Chondrocyte (in vitro differentiated cells): ENCODE data around the gene CCDC87. TPM values are rescaled to one million over a fixed set of nuclear protein-coding genes. Genes with fewer than 3 reads are reported as not detected.

Experiments used
- DNase-seq: peaks from one replicate; pipeline ENCODE4 v3.0.0; 2021; ENCODE audit warnings: mixed read lengths, low spot score
- H3K27ac Mint-ChIP-seq: one replicate; pipeline ENCODE4 v1.8.0; 2021; ENCODE audit warnings: mild to moderate bottlenecking, moderate library complexity, mixed read lengths; ENCODE audit not compliant: unreplicated experiment
- H3K27me3 Mint-ChIP-seq: 2 replicates; pipeline ENCODE4 v1.8.0; 2021; ENCODE audit warnings: low read depth, mixed read lengths
- H3K36me3 Mint-ChIP-seq: 2 replicates; pipeline ENCODE4 v1.8.0; 2021; ENCODE audit warnings: low read depth, mixed read lengths
- H3K4me1 Mint-ChIP-seq: 2 replicates; pipeline ENCODE4 v1.8.0; 2021; ENCODE audit warnings: low read depth, mild to moderate bottlenecking, mixed read lengths
- H3K4me3 Mint-ChIP-seq: one replicate; pipeline ENCODE4 v1.8.0; 2021; ENCODE audit warnings: mild to moderate bottlenecking, moderate library complexity, mixed read lengths; ENCODE audit not compliant: unreplicated experiment
- H3K9me3 Mint-ChIP-seq: 2 replicates; pipeline ENCODE4 v1.8.0; 2021; ENCODE audit warnings: low read depth, mixed read lengths
- total RNA-seq: library from RNA; stranded (reverse); gene quantifications from 3 replicates; pipeline ENCODE4 v1.2.1, GENCODE V29; 2021
- TF ChIP-seq, protein P1 (sequence below): fragments of 200-600 bp; sonication (generic); IDR thresholded peaks from 2 replicates; pipeline ENCODE4 v1.5.0; 2021; ENCODE audit warnings: antibody characterized with exemption, mild to moderate bottlenecking, moderate library complexity

CCDC87 gene
- total RNA-seq, 1 donor from 2014 or later, result 0.32 TPM

DNA sequence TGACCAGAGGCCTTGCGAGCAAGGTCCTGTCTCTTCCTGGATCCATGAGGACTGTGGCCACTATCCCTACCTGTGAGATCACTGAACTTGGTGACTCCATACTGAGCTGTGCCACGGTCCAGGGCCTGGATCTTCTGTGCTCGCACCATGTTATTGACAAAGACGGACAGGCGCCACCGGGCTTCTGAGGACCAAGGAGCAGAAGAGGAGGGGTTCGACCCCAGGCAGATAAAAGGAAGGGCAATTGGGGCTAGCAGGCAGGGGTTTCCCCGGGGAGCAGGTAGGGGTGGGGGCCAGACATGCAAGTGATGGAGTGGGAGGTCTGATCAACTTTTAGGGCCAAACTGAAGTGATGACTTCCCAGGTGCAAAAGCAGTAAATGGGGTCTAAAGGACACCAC is 26.6 kb downstream of the CCDC87 start:
- DNase-seq, result no peak
- H3K27me3 Mint-ChIP-seq, result peaks cover 2% of the 10 kb centered on the region
- no peak overlapping the region for H3K27ac Mint-ChIP-seq
- TF ChIP-seq, protein P1, sequence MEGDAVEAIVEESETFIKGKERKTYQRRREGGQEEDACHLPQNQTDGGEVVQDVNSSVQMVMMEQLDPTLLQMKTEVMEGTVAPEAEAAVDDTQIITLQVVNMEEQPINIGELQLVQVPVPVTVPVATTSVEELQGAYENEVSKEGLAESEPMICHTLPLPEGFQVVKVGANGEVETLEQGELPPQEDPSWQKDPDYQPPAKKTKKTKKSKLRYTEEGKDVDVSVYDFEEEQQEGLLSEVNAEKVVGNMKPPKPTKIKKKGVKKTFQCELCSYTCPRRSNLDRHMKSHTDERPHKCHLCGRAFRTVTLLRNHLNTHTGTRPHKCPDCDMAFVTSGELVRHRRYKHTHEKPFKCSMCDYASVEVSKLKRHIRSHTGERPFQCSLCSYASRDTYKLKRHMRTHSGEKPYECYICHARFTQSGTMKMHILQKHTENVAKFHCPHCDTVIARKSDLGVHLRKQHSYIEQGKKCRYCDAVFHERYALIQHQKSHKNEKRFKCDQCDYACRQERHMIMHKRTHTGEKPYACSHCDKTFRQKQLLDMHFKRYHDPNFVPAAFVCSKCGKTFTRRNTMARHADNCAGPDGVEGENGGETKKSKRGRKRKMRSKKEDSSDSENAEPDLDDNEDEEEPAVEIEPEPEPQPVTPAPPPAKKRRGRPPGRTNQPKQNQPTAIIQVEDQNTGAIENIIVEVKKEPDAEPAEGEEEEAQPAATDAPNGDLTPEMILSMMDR, result no peak
- no peaks in the 10 kb centered on the region for H3K36me3 Mint-ChIP-seq
- H3K4me3 Mint-ChIP-seq, result no peak overlapping the region
- no peaks in the 10 kb centered on the region for H3K9me3 Mint-ChIP-seq
- H3K4me1 Mint-ChIP-seq, result peaks cover 7% of the 10 kb centered on the region

DNA sequence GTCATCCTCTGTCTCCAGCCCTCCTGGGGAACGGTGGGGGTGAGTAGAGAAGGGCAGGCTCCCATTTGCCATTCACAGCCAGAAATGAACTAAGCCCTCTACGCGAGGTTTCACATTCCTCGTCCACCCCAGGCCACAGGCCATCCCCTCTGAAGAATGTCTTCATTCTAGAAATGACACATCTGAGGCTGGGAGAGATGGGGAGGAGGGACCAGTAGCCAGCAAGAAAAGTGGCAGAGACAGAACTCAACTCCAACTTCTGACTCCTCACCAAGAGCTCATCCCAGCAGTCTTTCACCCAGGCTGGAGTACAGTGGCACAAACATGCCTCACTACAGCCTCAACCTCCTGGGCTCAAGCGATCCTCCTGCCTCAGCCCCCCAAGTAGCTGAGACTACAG is 27.9 kb downstream of the CCDC87 start:
- Mint-ChIP-seq H3K4me3 (no peak overlapping the region), H3K27ac (no peak overlapping the region), H3K36me3 (no peaks in the 10 kb centered on the region), H3K9me3 (no peaks in the 10 kb centered on the region), H3K4me1 (peaks cover 2% of the 10 kb centered on the region), H3K27me3 (peaks cover 2% of the 10 kb centered on the region)
- no peak for DNase-seq
- TF ChIP-seq, protein P1, result no peak

DNA sequence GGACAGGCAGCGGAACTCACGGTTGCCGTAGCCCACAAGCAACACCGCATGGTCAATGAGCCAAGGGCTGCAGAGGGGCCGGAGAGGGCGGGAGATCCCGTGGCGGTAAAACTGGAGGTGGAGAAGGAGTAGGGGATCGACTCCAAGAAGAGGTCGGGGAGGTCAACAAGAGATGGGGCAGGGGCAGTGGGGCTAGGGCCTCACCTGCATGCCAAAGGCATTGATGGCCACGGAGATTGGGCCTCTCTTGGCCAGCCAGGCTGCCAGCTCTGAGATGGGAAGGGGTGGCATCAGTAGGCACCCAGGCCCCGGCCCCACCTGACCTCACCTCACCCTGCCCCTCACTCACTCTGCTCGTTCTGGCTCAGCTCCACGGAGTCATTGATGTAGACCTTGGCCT is 28.3 kb downstream of the CCDC87 start:
- Mint-ChIP-seq H3K36me3 (no peaks in the 10 kb centered on the region), H3K27ac (no peak overlapping the region), H3K4me1 (no peaks in the 10 kb centered on the region), H3K4me3 (no peak overlapping the region), H3K9me3 (no peaks in the 10 kb centered on the region), H3K27me3 (peaks cover 2% of the 10 kb centered on the region)
- TF ChIP-seq, protein P1, result no peak
- DNase-seq, result no peak

DNA sequence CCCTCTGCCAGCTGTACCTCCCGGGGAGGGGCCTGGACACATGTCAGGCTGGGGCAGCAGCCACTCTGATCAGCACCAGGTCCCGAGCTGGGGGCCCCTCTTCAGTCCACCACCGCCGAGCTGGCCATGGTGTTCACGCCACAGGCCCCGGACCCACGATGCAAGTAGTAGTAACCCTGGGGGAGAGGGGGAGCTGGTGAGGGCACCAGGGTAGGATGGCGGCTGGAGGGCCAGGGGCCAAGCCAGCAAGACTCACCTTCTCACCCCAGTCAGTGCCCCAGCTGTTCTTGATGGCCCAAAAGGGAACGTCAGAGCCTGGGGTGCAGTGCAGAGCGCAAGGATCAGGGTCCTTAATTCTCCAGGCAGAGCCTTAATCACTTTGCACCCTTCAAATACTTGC is 29.0 kb downstream of the CCDC87 start:
- no peak for DNase-seq
- Mint-ChIP-seq H3K4me3 (no peak overlapping the region), H3K27me3 (peaks cover 2% of the 10 kb centered on the region), H3K27ac (no peak overlapping the region), H3K36me3 (no peaks in the 10 kb centered on the region), H3K9me3 (no peaks in the 10 kb centered on the region), H3K4me1 (no peaks in the 10 kb centered on the region)
- TF ChIP-seq, protein P1, result no peak

DNA sequence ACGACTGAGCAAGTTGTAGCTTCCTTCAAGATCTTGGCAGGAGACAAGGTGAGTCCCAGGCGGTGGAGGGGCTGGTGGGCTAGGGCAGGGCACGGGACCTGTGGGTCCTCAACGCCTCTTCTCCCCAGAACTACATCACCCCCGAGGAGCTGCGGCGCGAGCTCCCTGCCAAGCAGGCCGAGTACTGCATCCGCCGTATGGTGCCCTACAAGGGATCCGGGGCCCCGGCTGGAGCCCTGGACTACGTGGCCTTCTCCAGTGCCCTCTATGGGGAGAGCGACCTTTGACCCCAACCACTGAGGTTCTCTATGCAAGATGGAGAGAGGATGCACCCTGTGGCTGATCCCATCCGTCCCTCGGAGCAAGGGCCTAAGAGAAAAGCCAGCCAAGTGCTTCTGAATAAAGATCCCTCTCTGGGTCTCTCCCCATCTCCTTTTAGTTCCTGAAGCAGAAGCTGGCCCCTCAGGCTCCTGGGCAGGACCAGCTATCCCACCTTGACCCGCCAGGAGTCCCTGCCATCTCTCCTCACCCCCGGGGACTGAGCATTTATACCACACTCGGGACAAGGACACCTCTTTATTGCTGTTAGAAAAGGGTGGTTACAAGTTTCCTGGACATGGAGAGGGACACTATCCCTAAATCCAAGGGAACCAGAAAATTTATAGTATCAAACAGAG is 29.8 kb downstream of the CCDC87 start:
- no peak for DNase-seq
- TF ChIP-seq, protein P1, result no peak
- Mint-ChIP-seq H3K27me3 (peaks cover 2% of the 10 kb centered on the region), H3K9me3 (no peaks in the 10 kb centered on the region), H3K4me1 (no peaks in the 10 kb centered on the region), H3K4me3 (no peak overlapping the region), H3K36me3 (no peaks in the 10 kb centered on the region), H3K27ac (no peak overlapping the region)
